ENCODE data around the gene ARHGAP33.

ARHGAP33 gene

GRCh38 chr19:35806597-35806996 lies 31.2 kb downstream of the ARHGAP33 start:
- no peak for TF ChIP-seq TAF1 (IDR thresholded peaks at IDR 0.05; ENCODE audit: borderline replicate concordance, insufficient read depth, low read length)
- no peak for TF ChIP-seq FOXP2 (optimal IDR thresholded peaks at IDR 0.05; ENCODE audit: borderline replicate concordance, extremely low read depth, extremely low read length, insufficient read depth)
- no peak for TF ChIP-seq REST (IDR thresholded peaks at IDR 0.05; ENCODE audit: insufficient read depth in 1 of 2, low read depth in 2 of 2, low read length in 2 of 2)
- TF ChIP-seq SIN3A (IDR thresholded peaks at IDR 0.05; ENCODE audit: borderline replicate concordance, insufficient read depth, low read length): no peak
- no peak for TF ChIP-seq POLR2AphosphoS5 (IDR thresholded peaks at IDR 0.05; ENCODE audit: low read depth, low read length)

- TF ChIP-seq REST (IDR thresholded peaks at IDR 0.05; ENCODE audit: insufficient read depth in 1 of 2, low read depth in 2 of 2, low read length in 2 of 2) (no peak), FOXP2 (optimal IDR thresholded peaks at IDR 0.05; ENCODE audit: borderline replicate concordance, extremely low read depth, extremely low read length, insufficient read depth) (no peak), POLR2AphosphoS5 (IDR thresholded peaks at IDR 0.05; ENCODE audit: low read depth, low read length) (no peak), TAF1 (IDR thresholded peaks at IDR 0.05; ENCODE audit: borderline replicate concordance, insufficient read depth, low read length) (no peak), SIN3A (IDR thresholded peaks at IDR 0.05; ENCODE audit: borderline replicate concordance, insufficient read depth, low read length) (no peak)
Measured at GRCh38 chr19:35807633-35808032, 32.3 kb downstream of the ARHGAP33 start.

GRCh38 chr19:35811317-35812219 lies 36.2 kb downstream of the ARHGAP33 start:
- TF ChIP-seq SIN3A (IDR thresholded peaks at IDR 0.05; ENCODE audit: borderline replicate concordance, insufficient read depth, low read length) (no peak), FOXP2 (optimal IDR thresholded peaks at IDR 0.05; ENCODE audit: borderline replicate concordance, extremely low read depth, extremely low read length, insufficient read depth) (no peak), POLR2AphosphoS5 (IDR thresholded peaks at IDR 0.05; ENCODE audit: low read depth, low read length) (no peak), REST (IDR thresholded peaks at IDR 0.05; ENCODE audit: insufficient read depth in 1 of 2, low read depth in 2 of 2, low read length in 2 of 2) (no peak), TAF1 (IDR thresholded peaks at IDR 0.05; ENCODE audit: borderline replicate concordance, insufficient read depth, low read length) (no peak)

GRCh38 chr19:35812220-35813042 lies 37.1 kb downstream of the ARHGAP33 start, which contains the start of gene PRODH2:
Gene PRODH2, minus strand, starts transcription at chr19:35812845. Its CDS starts 40 bp downstream, at chr19:35812805.
- TF ChIP-seq TAF1 (IDR thresholded peaks at IDR 0.05; ENCODE audit: borderline replicate concordance, insufficient read depth, low read length): no peak
- TF ChIP-seq SIN3A (IDR thresholded peaks at IDR 0.05; ENCODE audit: borderline replicate concordance, insufficient read depth, low read length): no peak
- TF ChIP-seq FOXP2 (optimal IDR thresholded peaks at IDR 0.05; ENCODE audit: borderline replicate concordance, extremely low read depth, extremely low read length, insufficient read depth): no peak
- TF ChIP-seq POLR2AphosphoS5 (IDR thresholded peaks at IDR 0.05; ENCODE audit: low read depth, low read length): no peak
- no peak for TF ChIP-seq REST (IDR thresholded peaks at IDR 0.05; ENCODE audit: insufficient read depth in 1 of 2, low read depth in 2 of 2, low read length in 2 of 2)

Measured in PFSK-1 (cell line).